Vagina (tissue), 2 donors: Measurements from ENCODE around the gene FAM120A. TPM values are rescaled to one million over a fixed set of nuclear protein-coding genes. Genes with fewer than 3 reads are reported as not detected.

ENCODE experiments used
- DNase-seq, 2 donors: peaks; one replicate each; pipeline ENCODE4 v3.0.0-alpha.2; 2017; ENCODE audit errors: extremely low spot score in 2 of 2
- H3K27ac ChIP-seq: fragments of 200-600 bp; sonication (generic); one replicate; pipeline ENCODE4 v1.5.1; 2019
- H3K27me3 ChIP-seq: fragments of 200-600 bp; sonication (generic); one replicate; pipeline ENCODE4 v1.5.1; 2019
- H3K36me3 ChIP-seq, 2 donors: fragments of 200-600 bp; sonication (generic); one replicate each; pipeline ENCODE4 v1.5.1; 2017 to 2019
- H3K4me1 ChIP-seq: fragments of 200-600 bp; sonication (generic); one replicate; pipeline ENCODE4 v1.5.1; 2019
- H3K4me3 ChIP-seq, 2 donors: fragments of 200-600 bp; sonication (generic); 1 replicate in 1 of 2; 2 replicates in 1 of 2; pipeline ENCODE4 v1.5.1; 2016 to 2019
- H3K9me3 ChIP-seq: fragments of 200-600 bp; sonication (generic); one replicate; pipeline ENCODE4 v1.5.1; 2019
- CTCF ChIP-seq, 3 experiments: fragments of 450-650 bp in 2 of 3; fragments of 200-600 bp in 1 of 3; sonication (generic) in 1 of 3; IDR thresholded peaks; one replicate each; pipeline ENCODE4 v1.5.1; 2017 to 2019; ENCODE audit warnings: antibody characterized with exemption in 3 of 3, mild to moderate bottlenecking in 2 of 3, moderate library complexity in 2 of 3
- POLR2A ChIP-seq, 2 donors: fragments of 450-650 bp; IDR thresholded peaks; one replicate each; pipeline ENCODE4 v1.6.1; 2017; ENCODE audit warnings: antibody characterized with exemption in 2 of 2, mild to moderate bottlenecking in 2 of 2, moderate library complexity in 2 of 2
- POLR2AphosphoS5 ChIP-seq, 2 donors: sonication (generic); formaldehyde crosslinking; IDR thresholded peaks; one replicate each; pipeline ENCODE4 v1.9.0; 2017; ENCODE audit warnings: antibody characterized with exemption in 2 of 2, mild to moderate bottlenecking in 2 of 2, low read depth in 1 of 2; ENCODE audit not compliant: insufficient read depth in 1 of 2
- intact Hi-C: fragments of 100-400 bp; cut with DNase I; formaldehyde crosslinking; loops from one replicate; pipeline ENCODE4 v1.15.1; 2023
- total RNA-seq: library from RNA; depleted of rRNA; stranded (reverse); fragments of >200 nt; gene quantifications from one replicate; pipeline ENCODE4 v1.2.3, GENCODE V29; 2016

FAM120A gene
- total RNA-seq, 1 donor from 2014 or later = 98.2 TPM

GRCh38 chr9:93479726-93480125, 28.2 kb downstream of the FAM120A start:
- no peaks in the 10 kb centered on the region for H3K9me3 ChIP-seq
- intact Hi-C loops = no loop called here
- no peaks in the 10 kb centered on the region for H3K27me3 ChIP-seq
- H3K4me1 ChIP-seq = peaks cover 10% of the 10 kb centered on the region
- no peak for DNase-seq
- no peak overlapping the region for H3K27ac ChIP-seq
- H3K36me3 ChIP-seq = peaks cover 0 to 2% of the 10 kb centered on the region in 2 donors
- no peak overlapping the region for H3K4me3 ChIP-seq
- TF ChIP-seq POLR2A (IDR thresholded peaks at IDR 0.05) (no peak), CTCF (IDR thresholded peaks at IDR 0.05) (no peak), POLR2AphosphoS5 (IDR thresholded peaks at IDR 0.05; ENCODE audit: insufficient read depth in 1 of 2, low read depth in 1 of 2) (no peak)

- intact Hi-C loops = no loop called here
- Histone ChIP-seq H3K27ac (no peak overlapping the region), H3K4me3 (no peak overlapping the region), H3K4me1 (peaks cover 10% of the 10 kb centered on the region), H3K9me3 (no peaks in the 10 kb centered on the region), H3K36me3 (peaks cover 0 to 7% of the 10 kb centered on the region in 2 donors), H3K27me3 (no peaks in the 10 kb centered on the region)
- TF ChIP-seq POLR2AphosphoS5 (IDR thresholded peaks at IDR 0.05; ENCODE audit: insufficient read depth in 1 of 2, low read depth in 1 of 2) = no peak
- no peak for TF ChIP-seq POLR2A (IDR thresholded peaks at IDR 0.05)
- no peak for TF ChIP-seq CTCF (IDR thresholded peaks at IDR 0.05)
- DNase-seq = no peak
These were observed 28.8 kb downstream of the FAM120A start for GRCh38 chr9:93480262-93480661.

- H3K4me3 ChIP-seq = no peak overlapping the region
- intact Hi-C loops = no loop called here
- no peak for DNase-seq
- peaks cover 16% of the 10 kb centered on the region for H3K4me1 ChIP-seq
- H3K27me3 ChIP-seq = no peaks in the 10 kb centered on the region
- peaks cover 0 to 7% of the 10 kb centered on the region in 2 donors for H3K36me3 ChIP-seq
- TF ChIP-seq POLR2A (IDR thresholded peaks at IDR 0.05) = no peak
- no peak for TF ChIP-seq CTCF (IDR thresholded peaks at IDR 0.05)
- no peak for TF ChIP-seq POLR2AphosphoS5 (IDR thresholded peaks at IDR 0.05; ENCODE audit: insufficient read depth in 1 of 2, low read depth in 1 of 2)
- H3K27ac ChIP-seq = no peak overlapping the region
- no peaks in the 10 kb centered on the region for H3K9me3 ChIP-seq
These were observed 29.3 kb downstream of the FAM120A start for GRCh38 chr9:93480728-93481324.

- no peak for DNase-seq
- H3K27me3 ChIP-seq = no peaks in the 10 kb centered on the region
- no peak overlapping the region for H3K27ac ChIP-seq
- H3K36me3 ChIP-seq = peaks cover 0 to 7% of the 10 kb centered on the region in 2 donors
- H3K4me3 ChIP-seq = no peak overlapping the region
- TF ChIP-seq POLR2AphosphoS5 (IDR thresholded peaks at IDR 0.05; ENCODE audit: insufficient read depth in 1 of 2, low read depth in 1 of 2) (no peak), CTCF (IDR thresholded peaks at IDR 0.05) (no peak), POLR2A (IDR thresholded peaks at IDR 0.05) (no peak)
- H3K9me3 ChIP-seq = no peaks in the 10 kb centered on the region
- intact Hi-C loops = no loop called here
- peaks cover 27% of the 10 kb centered on the region for H3K4me1 ChIP-seq
These were observed 32.0 kb downstream of the FAM120A start for GRCh38 chr9:93483497-93483896.

- intact Hi-C loops = no loop called here
- peaks cover 0 to 7% of the 10 kb centered on the region in 2 donors for H3K36me3 ChIP-seq
These were observed 34.8 kb downstream of the FAM120A start for GRCh38 chr9:93486268-93486667.

More at GRCh38 chr9:93486268-93486667, 34.8 kb downstream of the FAM120A start:
- no peaks in the 10 kb centered on the region for H3K9me3 ChIP-seq
- no peak for TF ChIP-seq POLR2A (IDR thresholded peaks at IDR 0.05)
- TF ChIP-seq POLR2AphosphoS5 (IDR thresholded peaks at IDR 0.05; ENCODE audit: insufficient read depth in 1 of 2, low read depth in 1 of 2) = no peak
- no peak for TF ChIP-seq CTCF (IDR thresholded peaks at IDR 0.05)
- peaks cover 23% of the 10 kb centered on the region for H3K4me1 ChIP-seq
- no peak overlapping the region for H3K4me3 ChIP-seq
- no peak overlapping the region for H3K27ac ChIP-seq
- no peak for DNase-seq
- H3K27me3 ChIP-seq = no peaks in the 10 kb centered on the region
